Liver (tissue), 9 donors: Measurements from ENCODE around the gene CKAP5. TPM values are rescaled to one million over a fixed set of nuclear protein-coding genes. Genes with fewer than 3 reads are reported as not detected.

Experiments
- DNase-seq: peaks from one replicate; pipeline ENCODE4 v3.0.0-alpha.2; 2017; ENCODE audit warnings: low spot score
- H3K27ac ChIP-seq, 2 donors: one replicate each; pipeline ENCODE4 v1.7.0; 2013; ENCODE audit warnings: inconsistent platforms in 2 of 2, low read length in 2 of 2, control low read depth in 1 of 2, low read depth in 1 of 2, mild to moderate bottlenecking in 1 of 2
- H3K27me3 ChIP-seq, 4 donors: one replicate each; pipeline versions ENCODE4 v1.6.1 to v1.7.0; 2013; ENCODE audit warnings: low read length in 3 of 4, inconsistent platforms in 1 of 4, mild to moderate bottlenecking in 1 of 4, moderate library complexity in 1 of 4; ENCODE audit not compliant: control insufficient read depth in 4 of 4, insufficient read depth in 4 of 4
- H3K36me3 ChIP-seq, 4 donors: one replicate each; pipeline versions ENCODE4 v1.6.1 to v1.7.0; 2013; ENCODE audit warnings: low read length in 3 of 4, mild to moderate bottlenecking in 3 of 4, low read depth in 1 of 4, moderate library complexity in 1 of 4; ENCODE audit not compliant: control insufficient read depth in 4 of 4, insufficient read depth in 3 of 4
- H3K4me1 ChIP-seq, 4 donors: one replicate each; pipeline versions ENCODE4 v1.6.1 to v1.7.0; 2013; ENCODE audit warnings: low read length in 3 of 4, mild to moderate bottlenecking in 3 of 4, moderate library complexity in 1 of 4; ENCODE audit not compliant: control insufficient read depth in 4 of 4, insufficient read depth in 4 of 4
- H3K4me3 ChIP-seq, 3 donors: one replicate each; pipeline versions ENCODE4 v1.6.1 to v1.7.0; 2013; ENCODE audit warnings: low read length in 3 of 3, control low read depth in 1 of 3, low read depth in 1 of 3, mild to moderate bottlenecking in 1 of 3
- H3K9ac ChIP-seq, 2 donors: one replicate each; pipeline ENCODE4 v1.7.0; 2013; ENCODE audit warnings: low read length in 2 of 2, mild to moderate bottlenecking in 2 of 2, moderate library complexity in 2 of 2, control low read depth in 1 of 2, low read depth in 1 of 2
- H3K9me3 ChIP-seq, 4 donors: one replicate each; pipeline versions ENCODE4 v1.6.1 to v1.7.0; 2013; ENCODE audit warnings: low read length in 3 of 4; ENCODE audit not compliant: control insufficient read depth in 4 of 4
- ATF3 ChIP-seq: IDR thresholded peaks from 2 replicates; pipeline ENCODE4 v1.6.1; 2016; ENCODE audit warnings: antibody characterized with exemption
- EGR1 ChIP-seq, 2 donors: IDR thresholded peaks; 2 replicates each; pipeline ENCODE4 v1.6.1; 2016 to 2018; ENCODE audit warnings: antibody characterized with exemption in 2 of 2, low read depth in 2 of 2
- FOXA1 ChIP-seq: IDR thresholded peaks from 2 replicates; pipeline ENCODE4 v1.6.1; 2016; ENCODE audit warnings: antibody characterized with exemption
- GABPA ChIP-seq, 2 donors: IDR thresholded peaks in 1 of 2; conservative IDR thresholded peaks in 1 of 2; 2 replicates each; pipeline ENCODE4 v1.6.1; 2016; ENCODE audit warnings: antibody characterized with exemption in 2 of 2, mild to moderate bottlenecking in 1 of 2, moderate library complexity in 1 of 2
- HNF4A ChIP-seq, 2 donors: conservative IDR thresholded peaks; 2 replicates each; pipeline ENCODE4 v1.6.1; 2016; ENCODE audit warnings: antibody characterized with exemption in 2 of 2, mild to moderate bottlenecking in 2 of 2
- HNF4G ChIP-seq: IDR thresholded peaks from 2 replicates; pipeline ENCODE4 v1.6.1; 2016; ENCODE audit warnings: antibody characterized with exemption
- JUND ChIP-seq, 2 donors: IDR thresholded peaks; 2 replicates each; pipeline ENCODE4 v1.6.1; 2016; ENCODE audit warnings: antibody characterized with exemption in 2 of 2
- MAX ChIP-seq: IDR thresholded peaks from 2 replicates; pipeline ENCODE4 v1.6.1; 2016; ENCODE audit warnings: antibody characterized with exemption
- NR2F2 ChIP-seq: IDR thresholded peaks from 2 replicates; pipeline ENCODE4 v1.6.1; 2016; ENCODE audit warnings: antibody characterized with exemption
- RAD21 ChIP-seq, 2 donors: IDR thresholded peaks; 2 replicates each; pipeline ENCODE4 v1.6.1; 2016; ENCODE audit warnings: antibody characterized with exemption in 2 of 2, mild to moderate bottlenecking in 2 of 2
- REST ChIP-seq: IDR thresholded peaks from 2 replicates; pipeline ENCODE4 v1.6.1; 2016; ENCODE audit warnings: antibody characterized with exemption, mild to moderate bottlenecking
- SP1 ChIP-seq: IDR thresholded peaks from 2 replicates; pipeline ENCODE4 v1.6.1; 2018; ENCODE audit warnings: antibody characterized with exemption, mild to moderate bottlenecking
- YY1 ChIP-seq: IDR thresholded peaks from 2 replicates; pipeline ENCODE4 v1.6.1; 2016; ENCODE audit warnings: antibody characterized with exemption, mild to moderate bottlenecking
- ZBTB33 ChIP-seq: IDR thresholded peaks from 2 replicates; pipeline ENCODE4 v1.6.1; 2016; ENCODE audit warnings: antibody characterized with exemption
- WGBS: extraction: QIAGEN DNeasy Blood & Tissue Kit; methylation state at CpG from one replicate; pipeline ENCODE4 v1.1.7; 2013; 5-methylcytosine and 5-hydroxymethylcytosine counted together
- polyA plus RNA-seq, 2 donors: library from polyadenylated mRNA; stranded (reverse) in 1 of 2; unstranded in 1 of 2; fragments of 200-250 nt in 1 of 2; fragments of >200 nt in 1 of 2; fragmentation: Nextera tagmentation in 1 of 2; extraction: Ambion mirVana in 1 of 2; gene quantifications; one replicate each; pipeline versions ENCODE4 v1.2.1 to v1.2.3, GENCODE V29; 2013 to 2015
- total RNA-seq, 2 donors: library from RNA; depleted of rRNA; stranded (reverse); fragments of >200 nt; gene quantifications; one replicate each; pipeline ENCODE4 v1.2.3, GENCODE V29; 2014
- donor health status: healthy.
- donor health status: healthy.
- donor health status: healthy.
- donor health status: healthy.
- donor health status: healthy.

Gene CKAP5
- total and polyA plus RNA-seq, 4 donors: 6.1 to 70.4 (median 15.4) TPM

- TF ChIP-seq MAX: no peak
Measured at GRCh38 chr11:46695345-46696211, 150.5 kb downstream of the CKAP5 start (continued).

DNA sequence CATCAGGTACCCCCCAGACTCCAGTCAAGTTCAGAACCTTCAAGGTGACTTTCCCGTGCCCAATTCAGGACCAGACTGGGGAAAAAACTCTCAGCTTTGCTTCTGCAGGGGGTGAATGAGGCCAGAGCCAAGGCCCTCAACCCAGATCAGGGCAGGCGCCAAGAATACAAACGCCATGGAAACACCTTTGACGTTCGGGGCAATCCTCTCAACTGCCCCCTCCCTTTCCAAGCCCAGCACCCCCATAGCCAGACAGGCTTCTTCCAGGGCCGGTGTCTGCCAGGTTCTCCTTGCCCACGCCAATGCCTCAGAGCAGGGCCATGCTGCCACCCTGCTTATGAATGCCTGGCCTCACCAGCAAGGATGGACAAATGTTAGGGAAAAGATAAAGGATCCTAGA is 151.5 kb downstream of the CKAP5 start:
- peaks cover 17 to 47% (median 24%) of the 10 kb centered on the region in 4 donors for H3K36me3 ChIP-seq
- no peak overlapping the region for H3K4me3 ChIP-seq
- no peak for DNase-seq
- TF ChIP-seq REST (no peak), SP1 (no peak), FOXA1 (no peak)
- no peaks in the 10 kb centered on the region for H3K9me3 ChIP-seq
- WGBS: 84% methylated on average over 7 of the region's 7 CpGs
- H3K4me1 ChIP-seq: peaks cover 8 to 37% (median 25%) of the 10 kb centered on the region in 4 donors
- no peak overlapping the region for H3K27ac ChIP-seq
- H3K9ac ChIP-seq: no peak overlapping the region
- H3K27me3 ChIP-seq: no peaks in the 10 kb centered on the region

DNA sequence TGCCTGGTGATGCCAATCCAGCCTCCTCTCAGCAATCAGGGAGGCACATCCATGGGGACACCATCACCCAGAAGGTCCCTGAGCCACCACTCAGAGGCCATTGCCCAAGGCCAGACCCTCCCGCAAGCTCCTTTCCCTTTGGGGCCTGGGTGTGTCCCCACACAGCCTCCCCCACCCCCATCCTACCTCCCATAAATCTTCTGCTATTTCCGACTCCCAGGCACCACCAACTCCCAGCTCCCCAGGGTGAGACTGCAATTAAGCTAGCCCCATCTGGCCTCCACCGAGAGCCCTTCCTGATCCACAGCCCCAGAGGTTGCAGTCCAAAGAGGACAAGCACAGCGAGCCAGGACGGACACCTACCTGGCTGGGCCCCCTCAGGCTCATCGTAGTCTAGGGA is 152.0 kb downstream of the CKAP5 start:
- Histone ChIP-seq H3K4me3 (no peak overlapping the region), H3K9ac (no peak overlapping the region), H3K36me3 (peaks cover 17 to 51% (median 24%) of the 10 kb centered on the region in 4 donors), H3K4me1 (peaks cover 8 to 32% (median 24%) of the 10 kb centered on the region in 4 donors), H3K9me3 (no peaks in the 10 kb centered on the region), H3K27ac (no peak overlapping the region), H3K27me3 (no peaks in the 10 kb centered on the region)
- TF ChIP-seq JUND (IDR thresholded peaks at IDR 0.05): no peak
- no peak for TF ChIP-seq ZBTB33
- TF ChIP-seq HNF4A (conservative IDR thresholded peaks at IDR 0.05): no peak
- no peak for TF ChIP-seq GABPA (IDR thresholded peaks at IDR 0.05 in 1 of 2, conservative IDR thresholded peaks at IDR 0.05 in 1 of 2)
- no peak for TF ChIP-seq ATF3
- no peak for TF ChIP-seq MAX
- TF ChIP-seq EGR1 (IDR thresholded peaks at IDR 0.05; ENCODE audit: low read depth in 2 of 2): no peak
- no peak for TF ChIP-seq YY1
- TF ChIP-seq NR2F2: no peak
- TF ChIP-seq RAD21 (IDR thresholded peaks at IDR 0.05): no peak
- no peak for TF ChIP-seq HNF4G
- no peak for DNase-seq
- WGBS: 89% methylated on average over 6 of the region's 6 CpGs
